PC-9 (cell line): ENCODE measurements around the gene PGAP3.

ENCODE experiments used
- EZH2 ChIP-seq: fragments of 200-600 bp; sonication (generic); IDR thresholded peaks from 2 replicates; pipeline ENCODE4 v1.8.0; 2017; ENCODE audit warnings: antibody characterized with exemption, low read depth
- TF ChIP-seq, protein P1 (sequence below): fragments of 200-600 bp; sonication (generic); conservative IDR thresholded peaks from 2 replicates; pipeline ENCODE4 v1.6.1; 2017; ENCODE audit warnings: mixed run types, antibody characterized with exemption, mild to moderate bottlenecking, moderate library complexity

DNA sequence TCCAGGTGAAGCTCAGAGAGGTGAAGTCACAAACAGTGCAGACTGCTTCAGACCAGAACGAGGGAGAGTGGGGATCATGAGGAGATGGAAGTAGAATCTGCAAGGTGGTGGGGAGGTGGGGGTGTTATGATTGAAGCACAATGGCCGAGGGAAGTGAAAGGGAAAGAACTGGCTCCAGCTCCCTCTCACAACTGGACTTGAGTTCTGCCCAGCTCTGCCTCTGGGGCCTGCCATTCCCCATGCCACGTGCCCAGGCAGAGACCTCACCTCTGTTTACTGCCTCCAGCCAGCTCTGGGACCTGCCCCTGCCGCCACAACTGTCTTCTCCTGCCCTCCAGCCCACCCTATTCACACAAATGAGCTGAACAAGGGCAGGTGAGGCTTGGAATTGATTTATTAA is 17.1 kb downstream of the PGAP3 start:
- TF ChIP-seq, protein P1, sequence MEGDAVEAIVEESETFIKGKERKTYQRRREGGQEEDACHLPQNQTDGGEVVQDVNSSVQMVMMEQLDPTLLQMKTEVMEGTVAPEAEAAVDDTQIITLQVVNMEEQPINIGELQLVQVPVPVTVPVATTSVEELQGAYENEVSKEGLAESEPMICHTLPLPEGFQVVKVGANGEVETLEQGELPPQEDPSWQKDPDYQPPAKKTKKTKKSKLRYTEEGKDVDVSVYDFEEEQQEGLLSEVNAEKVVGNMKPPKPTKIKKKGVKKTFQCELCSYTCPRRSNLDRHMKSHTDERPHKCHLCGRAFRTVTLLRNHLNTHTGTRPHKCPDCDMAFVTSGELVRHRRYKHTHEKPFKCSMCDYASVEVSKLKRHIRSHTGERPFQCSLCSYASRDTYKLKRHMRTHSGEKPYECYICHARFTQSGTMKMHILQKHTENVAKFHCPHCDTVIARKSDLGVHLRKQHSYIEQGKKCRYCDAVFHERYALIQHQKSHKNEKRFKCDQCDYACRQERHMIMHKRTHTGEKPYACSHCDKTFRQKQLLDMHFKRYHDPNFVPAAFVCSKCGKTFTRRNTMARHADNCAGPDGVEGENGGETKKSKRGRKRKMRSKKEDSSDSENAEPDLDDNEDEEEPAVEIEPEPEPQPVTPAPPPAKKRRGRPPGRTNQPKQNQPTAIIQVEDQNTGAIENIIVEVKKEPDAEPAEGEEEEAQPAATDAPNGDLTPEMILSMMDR = no peak
- TF ChIP-seq EZH2 = no peak
